Activated naive CD8-positive, alpha-beta T cell treated with anti-CD3 and anti-CD28 coated beads for 36 hours (primary cell): ENCODE results near the gene SSTR3. TPM values are rescaled to one million over a fixed set of nuclear protein-coding genes. Genes with fewer than 3 reads are reported as not detected.

ENCODE experiments used
- DNase-seq: peaks from one replicate; pipeline ENCODE4 v3.0.0; 2021
- H3K27ac Mint-ChIP-seq: one replicate; pipeline ENCODE4 v1.8.0; 2022; ENCODE audit warnings: mild to moderate bottlenecking, moderate library complexity, mixed read lengths
- H3K27me3 Mint-ChIP-seq: one replicate; pipeline ENCODE4 v1.8.0; 2022; ENCODE audit warnings: mild to moderate bottlenecking, mixed read lengths
- H3K36me3 Mint-ChIP-seq: one replicate; pipeline ENCODE4 v1.8.0; 2021; ENCODE audit warnings: mild to moderate bottlenecking, mixed read lengths
- H3K4me1 Mint-ChIP-seq: one replicate; pipeline ENCODE4 v1.8.0; 2021; ENCODE audit warnings: mixed read lengths
- H3K4me3 Mint-ChIP-seq: one replicate; pipeline ENCODE4 v1.8.0; 2022; ENCODE audit warnings: mild to moderate bottlenecking, moderate library complexity, mixed read lengths
- H3K9me3 Mint-ChIP-seq: one replicate; pipeline ENCODE4 v1.8.0; 2022; ENCODE audit warnings: mixed read lengths
- total RNA-seq, 2 experiments: library from RNA; stranded (reverse); gene quantifications; one replicate each; pipeline ENCODE4 v1.2.3, GENCODE V29; 2021

SSTR3 gene
- total RNA-seq, 2 experiments from 2014 or later = 7.1 to 7.4 TPM

DNA sequence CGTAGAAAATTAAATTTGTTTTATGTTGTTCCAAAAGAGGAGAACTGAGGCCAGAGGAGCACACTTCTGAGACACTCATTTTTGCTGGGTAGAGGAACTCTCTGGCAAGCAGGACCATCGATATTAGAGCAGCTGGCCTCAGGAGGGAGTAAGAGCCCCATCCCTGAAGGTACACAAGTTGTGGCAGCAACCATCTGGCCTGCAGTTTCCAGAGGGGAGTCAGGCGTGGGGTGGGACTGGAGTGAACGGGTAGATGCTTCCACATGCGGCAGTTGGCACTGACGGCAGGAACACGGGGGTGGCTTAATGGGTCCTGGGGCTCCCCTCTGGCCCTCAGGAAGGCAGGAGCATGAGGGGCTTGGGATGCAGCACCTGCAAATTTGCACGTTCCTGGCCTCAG, 13.2 kb upstream of the SSTR3 start:
- H3K4me1 Mint-ChIP-seq = peaks cover 87% of the 10 kb centered on the region

DNA sequence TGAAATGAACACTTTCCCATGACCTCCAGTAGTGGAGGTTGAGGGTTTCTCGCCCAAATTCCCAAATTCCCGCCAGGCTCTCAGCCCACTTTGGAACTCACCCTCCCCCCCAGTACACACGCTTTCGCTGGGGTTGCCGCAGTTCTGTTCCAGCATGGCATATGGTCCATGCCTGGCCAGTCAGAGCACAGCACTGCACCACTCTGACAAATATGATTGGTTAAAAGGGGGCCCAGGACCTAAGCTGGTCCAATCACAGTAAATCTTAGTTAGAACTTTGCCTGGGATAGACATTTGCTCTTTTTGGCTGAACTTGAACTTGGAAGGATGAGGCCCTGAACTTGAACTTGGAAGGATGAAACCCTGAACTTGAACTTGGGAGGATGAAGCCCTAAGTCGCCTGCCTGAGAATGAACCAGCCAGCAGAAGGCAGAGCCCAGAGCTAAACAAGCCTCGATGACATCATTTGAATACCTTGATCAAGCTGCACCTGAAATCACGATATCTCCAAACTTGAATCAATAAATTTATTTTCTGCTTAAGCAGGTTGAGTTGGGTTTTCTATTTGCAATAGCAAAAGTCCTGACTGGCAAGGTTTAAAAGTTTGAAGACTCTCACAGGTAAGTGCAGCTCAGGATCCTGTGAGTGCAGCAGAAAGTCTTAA, 12.6 kb upstream of the SSTR3 start:
- Mint-ChIP-seq H3K4me3 (no peak overlapping the region), H3K9me3 (peaks cover 19% of the 10 kb centered on the region), H3K4me1 (peaks cover 87% of the 10 kb centered on the region), H3K36me3 (peaks cover 84% of the 10 kb centered on the region), H3K27ac (peak overlapping the region; percentile 98), H3K27me3 (no peaks in the 10 kb centered on the region)
- DNase-seq = no peak

More for the DNA sequence above, 13.2 kb upstream of the SSTR3 start:
- H3K36me3 Mint-ChIP-seq = peaks cover 83% of the 10 kb centered on the region
- H3K27me3 Mint-ChIP-seq = no peaks in the 10 kb centered on the region
- H3K27ac Mint-ChIP-seq = peak overlapping the region; percentile 98
- DNase-seq = no peak
- no peak overlapping the region for H3K4me3 Mint-ChIP-seq
- peaks cover 19% of the 10 kb centered on the region for H3K9me3 Mint-ChIP-seq

GRCh38 chr22:37223965-37224551, 11.8 kb upstream of the SSTR3 start:
- Mint-ChIP-seq H3K27ac (peak overlapping the region; percentile 98), H3K9me3 (peaks cover 19% of the 10 kb centered on the region), H3K27me3 (no peaks in the 10 kb centered on the region), H3K4me3 (peak overlapping the region; percentile 32), H3K36me3 (peaks cover 80% of the 10 kb centered on the region), H3K4me1 (peaks cover 87% of the 10 kb centered on the region)
- peak; percentile 45 for DNase-seq

- H3K27ac Mint-ChIP-seq = peak overlapping the region; percentile 98
- peaks cover 21% of the 10 kb centered on the region for H3K9me3 Mint-ChIP-seq
- H3K4me3 Mint-ChIP-seq = peak overlapping the region; percentile 37
- H3K4me1 Mint-ChIP-seq = peaks cover 86% of the 10 kb centered on the region
- H3K36me3 Mint-ChIP-seq = peaks cover 77% of the 10 kb centered on the region
- peak; percentile 50 for DNase-seq
- no peaks in the 10 kb centered on the region for H3K27me3 Mint-ChIP-seq
These were observed 10.2 kb upstream of the SSTR3 start for GRCh38 chr22:37222440-37222971.

GRCh38 chr22:37221424-37222333, 9.4 kb upstream of the SSTR3 start:
- no peak for DNase-seq
- no peaks in the 10 kb centered on the region for H3K27me3 Mint-ChIP-seq
- H3K4me3 Mint-ChIP-seq = peak overlapping the region; percentile 6

GRCh38 chr22:37220543-37220981, 8.3 kb upstream of the SSTR3 start:
- Mint-ChIP-seq H3K9me3 (peaks cover 21% of the 10 kb centered on the region), H3K36me3 (peaks cover 76% of the 10 kb centered on the region), H3K27me3 (no peaks in the 10 kb centered on the region), H3K4me1 (peaks cover 88% of the 10 kb centered on the region), H3K4me3 (peak overlapping the region; percentile 72), H3K27ac (peak overlapping the region; percentile 98)
- DNase-seq = no peak

More at GRCh38 chr22:37221424-37222333, 9.4 kb upstream of the SSTR3 start:
- Mint-ChIP-seq H3K36me3 (peaks cover 83% of the 10 kb centered on the region), H3K9me3 (peaks cover 21% of the 10 kb centered on the region), H3K27ac (peak overlapping the region; percentile 98), H3K4me1 (peaks cover 91% of the 10 kb centered on the region)

DNA sequence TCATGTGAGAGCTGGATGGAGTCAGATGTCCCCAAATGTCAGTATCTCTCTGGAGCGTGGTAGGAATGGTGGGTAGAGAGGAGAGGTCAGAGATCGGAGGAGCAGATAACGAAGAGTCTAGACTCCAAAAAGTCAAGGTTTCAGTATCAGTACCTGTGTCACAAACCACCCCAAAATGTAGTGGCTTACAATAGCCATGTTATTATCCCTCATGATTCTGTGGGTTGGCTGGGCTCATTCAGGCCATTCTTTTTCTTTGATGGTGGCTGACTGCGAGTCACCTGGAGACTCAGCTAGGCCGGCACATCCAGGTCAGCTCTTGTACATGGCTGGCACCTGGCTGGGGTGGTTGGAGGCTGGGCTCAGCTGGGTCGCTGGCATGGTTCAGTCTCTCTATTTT, 7.3 kb upstream of the SSTR3 start:
- H3K9me3 Mint-ChIP-seq = peaks cover 21% of the 10 kb centered on the region
- peak overlapping the region; percentile 98 for H3K27ac Mint-ChIP-seq
- peaks cover 80% of the 10 kb centered on the region for H3K4me1 Mint-ChIP-seq
- H3K4me3 Mint-ChIP-seq = peak overlapping the region; percentile 72
- peaks cover 66% of the 10 kb centered on the region for H3K36me3 Mint-ChIP-seq
- H3K27me3 Mint-ChIP-seq = no peaks in the 10 kb centered on the region
- DNase-seq = no peak

- no peaks in the 10 kb centered on the region for H3K27me3 Mint-ChIP-seq
- peak overlapping the region; percentile 72 for H3K4me3 Mint-ChIP-seq
- peaks cover 60% of the 10 kb centered on the region for H3K36me3 Mint-ChIP-seq
- H3K9me3 Mint-ChIP-seq = peaks cover 17% of the 10 kb centered on the region
- H3K4me1 Mint-ChIP-seq = peaks cover 74% of the 10 kb centered on the region
- peak overlapping the region; percentile 98 for H3K27ac Mint-ChIP-seq
- DNase-seq = peak; percentile 81
These were observed 6.6 kb upstream of the SSTR3 start for GRCh38 chr22:37218771-37219411.

GRCh38 chr22:37218399-37218770, 6.1 kb upstream of the SSTR3 start:
- DNase-seq = no peak
- Mint-ChIP-seq H3K9me3 (peaks cover 17% of the 10 kb centered on the region), H3K27ac (peak overlapping the region; percentile 98), H3K27me3 (no peaks in the 10 kb centered on the region), H3K36me3 (peaks cover 55% of the 10 kb centered on the region), H3K4me1 (peaks cover 69% of the 10 kb centered on the region), H3K4me3 (peak overlapping the region; percentile 72)

GRCh38 chr22:37215890-37216289, 3.6 kb upstream of the SSTR3 start:
- DNase-seq = no peak
- Mint-ChIP-seq H3K4me1 (peaks cover 56% of the 10 kb centered on the region), H3K27me3 (no peaks in the 10 kb centered on the region), H3K9me3 (peaks cover 5% of the 10 kb centered on the region), H3K27ac (no peak overlapping the region), H3K36me3 (peaks cover 30% of the 10 kb centered on the region), H3K4me3 (no peak overlapping the region)

DNA sequence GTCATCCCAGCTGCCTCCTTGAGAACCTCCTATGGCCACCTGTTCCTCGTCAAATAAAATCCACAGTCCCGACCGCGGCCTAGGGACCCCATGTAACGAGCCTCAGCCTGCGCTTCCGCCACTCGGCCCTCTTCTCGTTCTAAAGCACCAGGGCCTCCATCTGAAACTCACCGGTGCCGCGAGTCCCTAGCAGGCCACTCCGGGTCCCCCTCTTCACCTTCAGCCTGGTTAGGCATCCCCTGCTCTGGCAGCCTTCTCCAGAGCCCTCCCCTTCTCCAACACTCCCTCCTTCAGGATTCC, 2.4 kb upstream of the SSTR3 start:
- H3K27ac Mint-ChIP-seq = no peak overlapping the region
- H3K4me3 Mint-ChIP-seq = no peak overlapping the region
- no peaks in the 10 kb centered on the region for H3K27me3 Mint-ChIP-seq
- no peak for DNase-seq
- peaks cover 23% of the 10 kb centered on the region for H3K36me3 Mint-ChIP-seq
- H3K4me1 Mint-ChIP-seq = peaks cover 48% of the 10 kb centered on the region
- peaks cover 2% of the 10 kb centered on the region for H3K9me3 Mint-ChIP-seq

DNA sequence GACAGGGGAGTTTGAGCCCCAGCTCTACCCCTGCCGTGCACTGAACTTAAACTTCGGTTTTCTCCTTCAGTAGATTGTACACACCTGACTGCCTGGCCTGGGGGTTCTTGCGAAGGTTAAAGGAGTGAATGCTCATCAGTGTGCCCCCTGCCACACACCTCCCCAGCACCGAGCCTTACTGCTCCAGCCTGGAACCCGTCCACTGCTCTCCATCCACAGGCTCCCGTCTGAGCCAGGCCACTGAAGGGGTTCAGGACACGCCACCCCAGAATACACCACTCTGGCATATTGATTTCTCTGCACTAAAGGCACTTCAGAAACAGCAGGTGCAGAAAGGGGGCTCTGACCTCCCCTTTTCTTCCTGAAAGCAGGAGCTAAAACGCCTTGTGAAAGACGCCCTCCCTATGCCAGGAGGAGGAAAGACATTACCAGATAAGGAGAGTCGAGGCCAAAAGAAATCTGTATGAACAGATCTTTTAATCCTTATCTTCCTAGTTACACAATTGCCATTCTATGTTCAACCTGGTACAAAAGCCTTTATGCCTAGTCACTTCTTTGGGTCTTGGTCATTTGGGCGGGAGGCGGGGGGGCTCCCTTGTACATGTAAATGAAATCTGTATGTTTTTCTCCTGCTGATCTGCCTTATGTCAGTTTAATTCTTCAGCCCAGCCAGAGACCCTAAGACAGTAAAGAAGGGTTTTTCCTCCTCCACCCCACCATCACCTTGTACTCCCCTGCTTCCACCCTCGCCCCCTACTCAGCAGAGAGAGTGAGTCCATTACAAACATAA, 1.9 kb upstream of the SSTR3 start:
- H3K4me3 Mint-ChIP-seq = no peak overlapping the region
- no peaks in the 10 kb centered on the region for H3K27me3 Mint-ChIP-seq
- peaks cover 22% of the 10 kb centered on the region for H3K36me3 Mint-ChIP-seq
- no peak overlapping the region for H3K27ac Mint-ChIP-seq
- H3K4me1 Mint-ChIP-seq = peaks cover 43% of the 10 kb centered on the region
- DNase-seq = no peak
- peaks cover 2% of the 10 kb centered on the region for H3K9me3 Mint-ChIP-seq

DNA sequence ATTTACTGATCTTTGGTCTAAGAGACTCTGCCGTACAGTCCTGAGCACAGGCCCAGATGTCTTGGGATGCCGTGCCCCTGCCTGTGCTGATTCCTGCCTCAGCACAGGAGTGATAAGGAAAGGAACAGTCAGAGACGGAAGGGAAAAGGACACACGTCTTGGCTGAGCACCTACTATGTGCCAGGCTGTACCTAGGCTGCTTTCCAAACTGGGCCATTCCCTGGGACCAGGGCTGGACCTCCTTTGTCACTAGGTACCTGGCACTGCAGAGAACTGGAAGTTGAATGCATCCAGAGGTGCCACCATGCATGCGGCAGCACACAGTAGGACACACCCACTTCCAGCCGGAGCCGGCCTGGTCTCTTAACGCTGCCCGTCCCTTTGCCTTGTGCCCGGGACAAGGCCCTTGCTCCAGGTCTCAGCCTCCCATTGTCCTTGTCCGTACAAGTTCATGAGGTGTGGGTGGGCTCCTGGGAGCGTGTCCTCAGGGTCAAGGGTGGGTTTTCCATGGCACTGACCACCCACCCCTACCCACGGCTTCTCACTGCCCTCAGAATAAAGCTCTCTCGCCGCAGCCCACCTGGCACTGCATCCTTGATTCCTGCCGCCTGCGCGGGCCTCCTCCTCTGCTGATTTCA, 1.1 kb upstream of the SSTR3 start:
- peaks cover 18% of the 10 kb centered on the region for H3K36me3 Mint-ChIP-seq
- peaks cover 39% of the 10 kb centered on the region for H3K4me1 Mint-ChIP-seq
- H3K9me3 Mint-ChIP-seq = peaks cover 2% of the 10 kb centered on the region
- no peak overlapping the region for H3K27ac Mint-ChIP-seq
- no peak overlapping the region for H3K4me3 Mint-ChIP-seq
- no peaks in the 10 kb centered on the region for H3K27me3 Mint-ChIP-seq
- DNase-seq = no peak

DNA sequence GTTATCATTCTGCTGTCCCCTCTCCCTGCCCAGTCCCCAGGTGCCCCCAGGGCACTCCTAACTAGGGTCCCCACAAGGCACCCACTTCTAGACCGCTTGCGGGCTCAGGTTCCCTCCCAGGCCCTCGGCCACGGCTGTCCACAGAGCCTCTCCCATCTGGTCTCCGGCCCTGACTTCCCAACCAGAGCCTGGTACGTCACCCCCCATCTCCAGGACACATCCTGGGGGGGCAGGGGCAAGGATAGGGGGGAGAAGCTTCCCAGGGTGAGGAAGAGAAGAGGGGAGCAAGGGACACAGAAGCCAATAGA, 457 bp downstream of the SSTR3 start:
- Mint-ChIP-seq H3K27me3 (no peaks in the 10 kb centered on the region), H3K4me1 (peaks cover 38% of the 10 kb centered on the region), H3K9me3 (no peaks in the 10 kb centered on the region), H3K4me3 (no peak overlapping the region), H3K27ac (no peak overlapping the region), H3K36me3 (peaks cover 5% of the 10 kb centered on the region)
- DNase-seq = no peak
